OCI-LY3 (cell line): ENCODE measurements around the gene PITPNC1.
"Not testable (repeated sequence)": the region's sequence is repeated elsewhere in the genome, so short reads cannot be mapped to it uniquely, and the experiment has no call there.

ENCODE experiments used
- H2AFZ ChIP-seq: fragments of 200-600, 300-600 bp; shearing (Covaris generic); 2 replicates; pipeline ENCODE4 v1.6.0; 2014; ENCODE audit warnings: antibody characterized with exemption, low read depth, low read length
- H3K27ac ChIP-seq: fragments of 200-600, 300-600 bp; sonication (generic); 2 replicates; pipeline ENCODE4 v1.5.1; 2014; ENCODE audit warnings: mild to moderate bottlenecking, low read length, moderate library complexity, mixed read lengths
- H3K27me3 ChIP-seq: fragments of 200-600, 300-600 bp; sonication (generic); 2 replicates; pipeline ENCODE4 v1.6.1; 2014; ENCODE audit warnings: low read depth, low read length, mixed read lengths
- H3K36me3 ChIP-seq: fragments of 200-600, 300-600 bp; sonication (generic); replicated peaks from 2 replicates; pipeline ENCODE3; 2014; ENCODE audit warnings: low read depth, low read length, mixed read lengths
- H3K4me1 ChIP-seq: fragments of 300-600, 200-600 bp; sonication (generic); 2 replicates; pipeline ENCODE4 v1.6.1; 2014; ENCODE audit warnings: low read length, mixed read lengths
- H3K4me2 ChIP-seq: fragments of 200-600, 300-600 bp; sonication (generic); 2 replicates; pipeline ENCODE4 v1.6.1; 2014; ENCODE audit warnings: low read length, mixed read lengths
- H3K4me3 ChIP-seq: fragments of 300-600, 200-600 bp; sonication (generic); 2 replicates; pipeline ENCODE4 v1.5.1; 2014; ENCODE audit warnings: antibody characterized with exemption, mild to moderate bottlenecking, low read length, moderate library complexity
- H3K79me2 ChIP-seq: fragments of 300-600, 200-600 bp; shearing (Covaris generic); 2 replicates; pipeline ENCODE4 v1.6.1; 2014; ENCODE audit warnings: mild to moderate bottlenecking, low read length, mixed read lengths
- H3K9ac ChIP-seq: fragments of 300-600, 200-600 bp; shearing (Covaris generic); 2 replicates; pipeline ENCODE4 v1.6.0; 2014; ENCODE audit warnings: mild to moderate bottlenecking, low read length, moderate library complexity
- H3K9me3 ChIP-seq: fragments of 200-600, 300-600 bp; shearing (Covaris generic); 2 replicates; pipeline ENCODE4 v1.6.1; 2014; ENCODE audit warnings: low read length, mixed read lengths; ENCODE audit not compliant: insufficient read depth
- H4K20me1 ChIP-seq: fragments of 200-600, 300-600 bp; sonication (generic); 2 replicates; pipeline ENCODE4 v1.6.1; 2016; ENCODE audit warnings: low read length, mixed read lengths; ENCODE audit not compliant: insufficient read depth
- EZH2phosphoT487 ChIP-seq: fragments of 200-600 bp; shearing (Covaris generic); IDR thresholded peaks from 2 replicates; pipeline ENCODE4 v1.6.1; 2018; ENCODE audit warnings: antibody characterized with exemption, mixed run types, low read depth
- TF ChIP-seq, protein P1 (sequence below): fragments of 200-600, 300-600 bp; sonication (generic); IDR thresholded peaks from 2 replicates; pipeline ENCODE4 v1.5.1; 2014; ENCODE audit warnings: antibody characterized with exemption, low read length, low read depth

Gene PITPNC1

DNA sequence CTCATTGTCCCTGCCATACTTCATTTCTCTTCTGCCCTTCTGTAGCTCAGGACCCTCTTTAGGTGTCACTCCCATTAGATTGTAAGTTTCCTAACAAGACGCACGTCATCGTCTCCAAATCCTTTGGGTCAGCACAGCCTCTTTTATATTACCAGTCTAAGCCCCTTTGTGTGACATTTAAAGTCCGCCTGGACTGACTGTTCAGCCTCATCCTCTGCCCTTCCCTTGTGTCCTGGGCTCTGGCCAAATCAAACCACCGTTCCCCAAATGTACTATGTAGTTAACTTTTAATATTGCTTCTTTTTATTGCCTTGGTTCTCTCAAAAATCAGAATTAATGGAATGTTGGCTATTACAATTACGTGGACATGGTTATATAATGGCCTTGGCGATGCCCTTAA, 38.2 kb downstream of the PITPNC1 start:
- Histone ChIP-seq H3K4me3 (no peak overlapping the region), H3K9ac (no peak overlapping the region), H2AFZ (no peak overlapping the region), H3K27me3 (no peaks in the 10 kb centered on the region), H3K4me2 (no peak overlapping the region), H3K79me2 (peaks cover 38% of the 10 kb centered on the region; the same call in 1 of the 2 replicates), H3K27ac (no peak overlapping the region), H4K20me1 (peaks cover 4% of the 10 kb centered on the region; the same call in 1 of the 2 replicates), H3K9me3 (no peaks in the 10 kb centered on the region), H3K36me3 (peaks cover 6% of the 10 kb centered on the region), H3K4me1 (no peaks in the 10 kb centered on the region)
- TF ChIP-seq EZH2phosphoT487 = no peak
- TF ChIP-seq, protein P1, sequence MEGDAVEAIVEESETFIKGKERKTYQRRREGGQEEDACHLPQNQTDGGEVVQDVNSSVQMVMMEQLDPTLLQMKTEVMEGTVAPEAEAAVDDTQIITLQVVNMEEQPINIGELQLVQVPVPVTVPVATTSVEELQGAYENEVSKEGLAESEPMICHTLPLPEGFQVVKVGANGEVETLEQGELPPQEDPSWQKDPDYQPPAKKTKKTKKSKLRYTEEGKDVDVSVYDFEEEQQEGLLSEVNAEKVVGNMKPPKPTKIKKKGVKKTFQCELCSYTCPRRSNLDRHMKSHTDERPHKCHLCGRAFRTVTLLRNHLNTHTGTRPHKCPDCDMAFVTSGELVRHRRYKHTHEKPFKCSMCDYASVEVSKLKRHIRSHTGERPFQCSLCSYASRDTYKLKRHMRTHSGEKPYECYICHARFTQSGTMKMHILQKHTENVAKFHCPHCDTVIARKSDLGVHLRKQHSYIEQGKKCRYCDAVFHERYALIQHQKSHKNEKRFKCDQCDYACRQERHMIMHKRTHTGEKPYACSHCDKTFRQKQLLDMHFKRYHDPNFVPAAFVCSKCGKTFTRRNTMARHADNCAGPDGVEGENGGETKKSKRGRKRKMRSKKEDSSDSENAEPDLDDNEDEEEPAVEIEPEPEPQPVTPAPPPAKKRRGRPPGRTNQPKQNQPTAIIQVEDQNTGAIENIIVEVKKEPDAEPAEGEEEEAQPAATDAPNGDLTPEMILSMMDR = no peak

DNA sequence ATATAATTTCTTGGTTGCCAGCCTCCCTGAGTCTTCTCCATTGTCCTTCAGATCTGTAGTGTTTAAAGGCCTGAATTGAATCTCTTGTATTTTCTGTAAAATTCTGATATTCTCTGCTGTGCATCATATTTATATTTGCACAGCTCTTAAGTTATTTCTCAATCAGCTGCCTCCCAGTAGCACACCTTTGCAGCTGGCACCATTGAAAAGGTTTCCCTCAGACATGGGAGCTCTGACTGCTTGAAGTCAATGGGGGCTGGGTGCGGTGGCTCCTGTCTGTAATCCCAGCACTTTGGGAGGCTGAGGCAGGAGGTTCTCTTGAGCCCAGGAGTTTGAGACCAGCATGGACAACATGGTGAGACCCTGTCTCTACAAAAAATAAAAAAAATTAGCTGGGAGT, 40.4 kb downstream of the PITPNC1 start:
- H3K79me2 ChIP-seq = peaks cover 32% of the 10 kb centered on the region; the same call in 1 of the 2 replicates
- no peak overlapping the region for H3K4me2 ChIP-seq
- no peak for TF ChIP-seq EZH2phosphoT487
- TF ChIP-seq, protein P1 = no peak
- H3K4me3 ChIP-seq = no peak overlapping the region
- no peak overlapping the region for H2AFZ ChIP-seq
- peaks cover 4% of the 10 kb centered on the region; the same call in 1 of the 2 replicates for H4K20me1 ChIP-seq
- H3K36me3 ChIP-seq = peaks cover 6% of the 10 kb centered on the region
- H3K9me3 ChIP-seq = no peaks in the 10 kb centered on the region
- no peaks in the 10 kb centered on the region for H3K27me3 ChIP-seq
- no peak overlapping the region for H3K9ac ChIP-seq
- H3K27ac ChIP-seq = no peak overlapping the region
- H3K4me1 ChIP-seq = peaks cover 7% of the 10 kb centered on the region

DNA sequence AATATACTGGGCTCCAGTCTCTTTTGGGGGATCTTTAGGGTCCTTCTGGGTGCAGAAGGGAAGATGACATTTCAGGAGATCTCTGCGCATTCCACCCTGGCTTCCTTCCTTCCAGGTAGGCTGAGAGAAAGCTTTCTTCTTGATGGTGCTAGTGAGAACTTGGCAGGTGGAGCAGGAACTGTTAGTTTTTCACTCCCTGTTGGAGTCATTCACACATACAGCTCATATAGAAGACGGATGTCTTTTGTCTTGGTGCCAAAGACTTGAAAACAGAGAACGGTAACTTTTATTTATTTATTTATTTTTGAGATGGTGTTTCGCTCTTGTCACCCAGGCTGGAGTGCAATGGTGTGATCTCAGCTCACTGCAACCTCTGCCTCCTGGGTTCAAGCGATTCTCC, 43.9 kb downstream of the PITPNC1 start:
- no peak overlapping the region for H3K9ac ChIP-seq
- H2AFZ ChIP-seq = no peak overlapping the region
- no peak overlapping the region for H3K27ac ChIP-seq

DNA sequence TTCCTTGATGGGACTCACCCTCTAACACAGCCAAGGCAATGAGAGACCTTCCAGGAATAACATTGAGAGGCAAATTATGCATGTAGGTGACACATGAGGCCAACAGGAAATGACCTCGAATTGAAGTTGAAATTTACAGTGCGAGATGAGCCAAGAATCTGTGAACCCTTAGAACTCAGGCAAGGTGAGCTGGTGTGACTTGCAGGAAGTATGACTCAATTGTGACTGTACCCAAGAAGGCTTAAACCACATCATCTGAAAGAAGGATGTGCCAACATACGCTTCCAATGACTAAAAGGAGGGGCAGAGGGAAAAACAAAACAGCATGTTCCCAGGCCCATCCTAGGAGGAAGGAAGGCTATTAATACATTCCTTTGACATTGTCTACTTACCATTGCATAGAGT, 44.8 kb downstream of the PITPNC1 start:
- Histone ChIP-seq H3K27me3 (no peaks in the 10 kb centered on the region), H3K79me2 (peaks cover 15% of the 10 kb centered on the region; the same call in 1 of the 2 replicates), H3K9me3 (no peaks in the 10 kb centered on the region), H3K36me3 (no peaks in the 10 kb centered on the region), H3K4me1 (peaks cover 7% of the 10 kb centered on the region), H3K27ac (no peak overlapping the region), H3K4me2 (no peak overlapping the region), H3K4me3 (no peak overlapping the region), H4K20me1 (no peaks in the 10 kb centered on the region; the same call in 1 of the 2 replicates), H3K9ac (no peak overlapping the region), H2AFZ (no peak overlapping the region)
- no peak for TF ChIP-seq EZH2phosphoT487
- TF ChIP-seq, protein P1 = no peak

More for the DNA sequence above, 43.9 kb downstream of the PITPNC1 start:
- TF ChIP-seq, protein P1 = no peak
- no peak for TF ChIP-seq EZH2phosphoT487
- no peaks in the 10 kb centered on the region for H3K27me3 ChIP-seq
- H3K4me1 ChIP-seq = peaks cover 7% of the 10 kb centered on the region
- no peaks in the 10 kb centered on the region; the same call in 1 of the 2 replicates for H4K20me1 ChIP-seq
- no peak overlapping the region for H3K4me2 ChIP-seq
- peaks cover 20% of the 10 kb centered on the region; the same call in 1 of the 2 replicates for H3K79me2 ChIP-seq
- no peak overlapping the region for H3K4me3 ChIP-seq
- no peaks in the 10 kb centered on the region for H3K36me3 ChIP-seq
- no peaks in the 10 kb centered on the region for H3K9me3 ChIP-seq

DNA sequence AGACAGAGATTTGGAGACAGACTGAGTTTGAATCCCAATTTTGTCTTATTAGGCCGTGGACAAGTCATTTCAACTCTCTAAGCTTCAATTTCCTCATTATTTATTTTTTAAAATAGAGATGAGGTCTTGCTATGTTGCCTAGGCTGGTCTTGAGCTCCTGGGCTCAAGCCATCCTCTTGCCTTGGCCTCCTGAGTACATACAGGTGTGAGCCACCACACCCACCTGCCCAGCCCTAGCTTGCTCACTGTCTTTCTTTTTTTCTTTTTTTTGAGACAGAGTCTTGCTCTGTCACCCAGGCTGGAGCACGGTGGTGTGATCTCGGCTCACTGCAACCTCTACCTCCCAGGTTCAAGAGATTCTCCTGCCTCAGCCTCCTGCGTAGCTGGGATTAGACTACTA, 45.2 kb downstream of the PITPNC1 start:
- not testable (repeated sequence) for H3K36me3 ChIP-seq, H3K27me3 ChIP-seq, H3K4me3 ChIP-seq, H3K9ac ChIP-seq, H3K4me1 ChIP-seq, H3K4me2 ChIP-seq, H3K27ac ChIP-seq, H2AFZ ChIP-seq, H3K9me3 ChIP-seq, H4K20me1 ChIP-seq
- peaks cover 15% of the 10 kb centered on the region; the same call in 1 of the 2 replicates for H3K79me2 ChIP-seq
